SK-N-MC (cell line): ENCODE data around the gene PIGH.

Experiments
- DNase-seq: peaks from one replicate; pipeline ENCODE4 v3.0.0-alpha.2; 2011; ENCODE audit warnings: low read depth, low spot score
- H3K27ac ChIP-seq: fragments of 200-600 bp; sonication (generic); 2 replicates; pipeline ENCODE4 v1.5.1; 2016; ENCODE audit warnings: mixed run types
- H3K36me3 ChIP-seq: fragments of 200-600 bp; sonication (generic); 2 replicates; pipeline ENCODE4 v1.6.1; 2017; ENCODE audit warnings: antibody characterized with exemption, low read length, mixed read lengths; ENCODE audit not compliant: insufficient read depth
- H3K4me3 ChIP-seq: fragments of 200-600 bp; sonication (generic); 2 replicates; pipeline ENCODE4 v1.5.1; 2016
- H3K9ac ChIP-seq: fragments of 200-600 bp; sonication (generic); 2 replicates; pipeline ENCODE4 v1.8.0; 2017; ENCODE audit warnings: mixed run types, mixed read lengths; ENCODE audit not compliant: insufficient read length
- H3K9me3 ChIP-seq: fragments of 200-600 bp; sonication (generic); 2 replicates; pipeline ENCODE4 v1.6.1; 2017; ENCODE audit warnings: low read depth, mild to moderate bottlenecking, antibody characterized with exemption, low read length, moderate library complexity, mixed read lengths
- EZH2 ChIP-seq: fragments of 200-600 bp; sonication (generic); IDR thresholded peaks from one replicate; pipeline ENCODE4 v1.6.1; 2017; ENCODE audit warnings: antibody characterized with exemption
- FOXP2 ChIP-seq: optimal IDR thresholded peaks from 2 replicates; pipeline ENCODE3; 2011; ENCODE audit warnings: mild to moderate bottlenecking, moderate library complexity; ENCODE audit not compliant: insufficient read depth; ENCODE audit errors: extremely low read length, control extremely low read depth
- POLR2AphosphoS5 ChIP-seq: IDR thresholded peaks from 2 replicates; pipeline ENCODE4 v1.6.1; 2012; ENCODE audit warnings: mild to moderate bottlenecking, low read depth, low read length, borderline replicate concordance

PIGH gene

DNA sequence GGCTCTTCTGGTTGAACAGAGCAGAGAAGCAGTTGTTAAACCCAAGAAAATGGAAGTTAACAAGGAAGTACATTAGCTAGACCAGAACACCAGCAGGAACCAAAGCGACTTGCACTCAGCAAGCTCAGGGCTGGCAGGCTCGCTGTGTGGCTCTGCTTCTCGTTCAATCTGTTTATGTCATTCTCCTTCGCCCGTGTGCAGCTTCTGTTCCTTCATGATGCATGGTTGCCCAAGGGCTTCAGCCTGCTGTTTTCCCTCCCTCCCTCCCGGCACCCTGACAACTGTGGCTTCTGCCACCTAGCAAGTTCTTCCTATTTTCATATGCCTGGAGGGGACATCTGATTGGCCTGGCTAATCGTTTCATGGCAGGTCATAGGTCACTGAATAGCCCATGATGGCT, 25.3 kb downstream of the PIGH start:
- no peak for TF ChIP-seq POLR2AphosphoS5
- no peak for TF ChIP-seq EZH2
- TF ChIP-seq FOXP2, result no peak
- no peak overlapping the region for H3K9ac ChIP-seq

DNA sequence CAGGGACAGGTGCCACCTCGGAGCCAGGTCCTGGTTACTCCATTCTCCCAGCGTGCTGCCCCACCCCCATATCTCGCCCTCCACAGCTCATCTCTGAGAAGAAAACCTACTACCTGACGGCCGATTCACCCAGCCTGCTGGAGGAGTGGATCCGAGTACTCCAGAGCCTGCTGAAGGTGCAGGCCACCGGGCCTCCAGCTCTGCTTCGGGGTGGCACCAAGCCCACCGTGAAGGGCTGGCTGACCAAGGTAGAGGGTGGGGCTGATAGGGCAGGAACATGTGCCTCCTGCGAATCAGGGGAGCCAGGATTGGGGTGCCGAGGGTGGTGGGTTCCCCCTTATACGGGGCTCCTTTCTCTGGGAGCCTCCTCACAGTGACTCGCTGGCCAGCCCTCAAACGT, 25.9 kb downstream of the PIGH start:
- H3K27ac ChIP-seq, result no peak overlapping the region
- H3K4me3 ChIP-seq, result no peak overlapping the region
- DNase-seq, result no peak
- TF ChIP-seq EZH2, result no peak
- no peak for TF ChIP-seq FOXP2
- TF ChIP-seq POLR2AphosphoS5, result no peak
- H3K36me3 ChIP-seq, result no peaks in the 10 kb centered on the region
- H3K9me3 ChIP-seq, result no peaks in the 10 kb centered on the region
- no peak overlapping the region for H3K9ac ChIP-seq

More for the DNA sequence above, 25.3 kb downstream of the PIGH start:
- Histone ChIP-seq H3K9me3 (no peaks in the 10 kb centered on the region), H3K4me3 (no peak overlapping the region), H3K27ac (no peak overlapping the region), H3K36me3 (no peaks in the 10 kb centered on the region)
- DNase-seq, result no peak

DNA sequence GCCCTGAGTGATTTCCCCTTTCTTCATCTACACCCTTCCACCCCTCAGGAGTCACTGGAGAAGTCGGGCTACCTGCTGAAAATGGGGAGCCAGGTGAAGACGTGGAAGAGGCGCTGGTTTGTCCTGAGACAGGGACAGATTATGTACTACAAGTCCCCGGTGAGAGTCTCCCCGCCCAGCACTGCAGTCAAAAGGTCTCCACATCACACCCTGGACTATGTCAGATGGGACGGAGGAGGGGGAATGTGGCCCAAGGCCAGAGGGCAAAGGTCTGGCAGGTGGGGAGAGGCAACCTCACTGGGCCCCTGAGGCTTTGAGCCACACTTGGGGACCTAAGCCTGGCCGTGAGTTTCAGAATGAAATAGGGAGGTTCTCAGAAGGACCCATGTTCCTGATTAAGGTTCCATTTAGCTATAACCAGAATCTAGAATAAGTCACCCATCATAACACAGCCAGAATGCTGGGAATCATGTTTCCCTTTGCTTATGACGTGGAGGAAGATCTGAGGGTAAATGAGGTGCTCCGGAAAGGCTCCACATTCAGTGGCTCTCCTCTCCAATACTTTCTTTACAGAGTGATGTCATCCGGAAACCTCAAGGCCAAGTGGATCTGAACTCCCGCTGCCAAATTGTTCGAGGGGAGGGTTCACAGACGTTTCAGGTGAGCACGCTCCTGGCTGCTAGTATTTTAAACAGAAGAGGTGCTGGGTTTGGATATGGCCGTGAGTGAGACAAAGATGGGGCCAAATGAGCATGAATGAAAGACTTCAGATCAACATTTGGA, 26.6 kb downstream of the PIGH start:
- no peak overlapping the region for H3K4me3 ChIP-seq
- no peak for TF ChIP-seq POLR2AphosphoS5
- TF ChIP-seq EZH2, result no peak
- TF ChIP-seq FOXP2, result no peak
- H3K9ac ChIP-seq, result no peak overlapping the region
- H3K9me3 ChIP-seq, result no peaks in the 10 kb centered on the region
- no peaks in the 10 kb centered on the region for H3K36me3 ChIP-seq
- no peak for DNase-seq
- H3K27ac ChIP-seq, result no peak overlapping the region

DNA sequence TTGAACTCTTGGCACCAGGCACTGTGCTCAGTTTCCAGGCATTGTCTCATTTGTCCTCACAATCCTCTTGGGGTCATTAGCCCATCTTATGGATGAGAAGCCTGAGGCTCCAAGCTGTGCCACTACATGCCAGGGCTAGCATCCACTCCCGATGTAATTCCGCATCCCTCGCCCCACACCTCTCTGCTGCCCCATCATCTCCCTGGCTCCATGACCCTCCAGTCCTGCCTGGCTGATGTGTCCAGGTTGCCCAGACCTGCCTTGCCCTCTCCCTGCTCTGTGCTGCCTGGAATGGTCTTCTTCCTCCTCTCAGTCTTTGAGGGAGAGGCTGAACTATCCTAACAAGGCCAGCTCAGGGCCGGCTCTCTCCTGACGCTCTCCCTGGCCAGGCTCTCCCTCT, 27.5 kb downstream of the PIGH start:
- no peak for DNase-seq
- TF ChIP-seq EZH2 (no peak), FOXP2 (no peak), POLR2AphosphoS5 (no peak)
- Histone ChIP-seq H3K36me3 (no peaks in the 10 kb centered on the region), H3K9ac (no peak overlapping the region), H3K27ac (no peak overlapping the region), H3K4me3 (no peak overlapping the region), H3K9me3 (no peaks in the 10 kb centered on the region)

DNA sequence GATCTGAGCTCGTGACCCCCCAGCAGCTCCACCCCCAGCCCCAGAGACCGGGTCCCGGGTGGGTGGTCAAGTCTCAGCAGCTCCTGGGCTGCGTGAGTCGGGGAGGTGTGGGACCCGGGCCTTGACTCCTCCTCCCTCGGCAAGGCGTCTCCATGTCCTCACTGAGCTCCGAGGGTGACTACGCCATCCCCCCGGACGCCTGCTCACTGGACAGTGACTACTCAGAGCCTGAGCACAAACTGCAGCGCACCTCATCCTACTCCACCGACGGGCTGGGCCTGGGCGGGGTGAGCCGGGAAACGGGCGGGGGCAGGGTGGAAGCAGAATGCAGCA, 28.1 kb downstream of the PIGH start:
- no peak overlapping the region for H3K27ac ChIP-seq
- no peak for TF ChIP-seq POLR2AphosphoS5
- TF ChIP-seq FOXP2, result no peak
- no peak for TF ChIP-seq EZH2
- no peak overlapping the region for H3K4me3 ChIP-seq
- H3K36me3 ChIP-seq, result no peaks in the 10 kb centered on the region
- H3K9me3 ChIP-seq, result no peaks in the 10 kb centered on the region
- no peak for DNase-seq
- no peak overlapping the region for H3K9ac ChIP-seq

DNA sequence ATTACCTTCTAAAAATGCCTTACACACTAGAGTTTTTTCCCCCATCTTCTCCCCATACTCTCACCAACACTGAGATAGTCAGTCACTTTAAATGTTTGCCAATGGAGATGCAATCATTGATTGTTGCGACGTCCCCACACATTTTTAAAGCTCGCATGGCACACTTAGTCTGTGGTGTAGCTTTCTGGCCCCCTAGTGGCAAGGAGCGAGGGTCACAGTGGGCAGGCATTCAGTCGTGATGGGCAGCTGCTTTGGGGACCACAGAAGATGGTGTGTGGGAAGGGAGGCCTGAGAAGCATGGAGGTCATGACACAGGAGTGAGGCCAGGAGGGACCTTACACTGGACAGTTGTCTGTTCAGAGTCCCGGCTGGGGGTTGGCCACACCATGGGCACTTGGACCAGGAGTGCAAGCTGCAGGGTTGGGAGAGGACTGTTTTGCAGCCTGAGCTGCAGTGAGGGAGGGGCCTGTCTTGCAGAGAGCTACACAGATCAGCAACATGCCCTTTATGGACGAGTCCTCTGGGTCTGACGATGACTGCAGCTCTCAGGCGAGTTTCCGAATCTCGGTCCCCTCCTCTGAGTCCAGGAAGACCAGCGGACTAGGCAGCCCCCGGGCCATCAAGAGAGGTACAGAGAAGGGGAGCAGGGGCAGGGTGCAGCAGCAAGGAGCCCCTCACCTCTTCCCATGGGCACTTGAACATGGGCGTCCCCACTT, 28.6 kb downstream of the PIGH start:
- no peak for TF ChIP-seq EZH2
- no peak for TF ChIP-seq POLR2AphosphoS5
- H3K9ac ChIP-seq, result no peak overlapping the region
- H3K36me3 ChIP-seq, result no peaks in the 10 kb centered on the region
- H3K9me3 ChIP-seq, result no peaks in the 10 kb centered on the region
- H3K4me3 ChIP-seq, result no peak overlapping the region
- no peak for DNase-seq
- H3K27ac ChIP-seq, result no peak overlapping the region

DNA sequence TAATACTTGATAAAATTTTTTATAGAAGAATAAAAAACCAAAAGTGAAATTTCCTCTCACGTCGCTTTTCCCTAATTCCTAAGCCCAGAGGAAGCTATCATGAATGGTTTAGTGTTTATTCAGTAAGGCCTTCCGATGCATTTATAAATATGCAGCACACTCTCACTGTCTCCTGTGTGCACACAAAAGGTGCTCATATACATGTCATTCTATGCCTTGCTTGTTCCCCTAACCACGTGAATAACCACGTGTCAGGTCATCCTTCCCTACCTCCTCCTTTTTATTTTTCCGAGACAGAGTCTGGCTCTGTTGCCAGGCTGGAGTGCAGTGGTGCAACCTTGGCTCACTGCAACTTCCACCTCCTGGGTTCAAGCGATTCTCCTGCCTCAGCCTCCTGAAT, 29.6 kb downstream of the PIGH start:
- TF ChIP-seq EZH2 (no peak), FOXP2 (no peak), POLR2AphosphoS5 (no peak)
- no peaks in the 10 kb centered on the region for H3K36me3 ChIP-seq
- no peak overlapping the region for H3K9ac ChIP-seq
- no peaks in the 10 kb centered on the region for H3K9me3 ChIP-seq
- no peak overlapping the region for H3K27ac ChIP-seq
- no peak overlapping the region for H3K4me3 ChIP-seq
- no peak for DNase-seq

DNA sequence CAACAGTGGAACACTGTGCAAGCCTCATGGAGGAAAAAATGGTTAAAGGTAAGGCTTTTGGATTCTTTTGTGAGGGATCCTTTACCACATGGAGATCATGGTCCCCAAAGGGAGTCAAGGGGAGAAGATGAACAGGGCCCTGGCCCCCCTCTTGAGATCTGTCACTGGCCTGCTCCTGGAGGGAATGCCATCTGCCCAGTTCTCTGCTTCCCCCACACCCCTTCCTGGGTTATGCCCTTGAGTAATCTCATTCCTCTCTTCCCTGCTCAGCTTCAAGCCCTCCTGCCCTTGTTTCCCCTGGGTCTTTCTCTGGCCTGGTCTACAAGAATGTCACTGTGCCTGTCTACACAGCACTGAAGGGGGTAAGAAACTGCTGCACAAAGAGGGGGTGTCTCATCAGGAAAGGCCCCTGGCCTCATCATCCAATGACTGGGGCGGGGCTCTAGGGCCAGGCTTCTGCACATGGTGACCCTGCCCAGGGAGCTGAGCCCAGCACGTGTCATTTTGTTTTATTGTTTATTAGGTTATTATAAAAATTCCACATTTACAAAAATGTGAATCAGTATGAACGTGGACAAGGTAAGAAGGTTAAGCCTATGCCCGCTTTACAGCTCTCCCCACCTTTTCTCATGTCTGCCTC, 30.3 kb downstream of the PIGH start:
- Histone ChIP-seq H3K4me3 (no peak overlapping the region), H3K9ac (no peak overlapping the region), H3K27ac (no peak overlapping the region), H3K9me3 (no peaks in the 10 kb centered on the region), H3K36me3 (no peaks in the 10 kb centered on the region)
- no peak for DNase-seq
- TF ChIP-seq FOXP2 (no peak), EZH2 (no peak), POLR2AphosphoS5 (no peak)
